ENCODE results near the gene ADCY4.

The ADCY4 gene

GRCh38 chr14:24298892-24299254 is 36.0 kb downstream of the ADCY4 start:
- DNase-seq (ENCODE audit: low read depth in 2 of 2) = no peak

- DNase-seq (ENCODE audit: low read depth in 2 of 2) = no peak
Observed at GRCh38 chr14:24297190-24297964, 37.5 kb downstream of the ADCY4 start.

- DNase-seq (ENCODE audit: low read depth in 2 of 2) = peak; percentile 33 to 49
Observed at GRCh38 chr14:24296341-24297157, 38.3 kb downstream of the ADCY4 start.

GRCh38 chr14:24293525-24293924 is 41.3 kb downstream of the ADCY4 start:
- no peak for DNase-seq (ENCODE audit: low read depth in 2 of 2)

- DNase-seq (ENCODE audit: low read depth in 2 of 2) = no peak
Observed at GRCh38 chr14:24292118-24292807, 42.6 kb downstream of the ADCY4 start.

GRCh38 chr14:24291446-24292117 is 43.3 kb downstream of the ADCY4 start:
- no peak for DNase-seq (ENCODE audit: low read depth in 2 of 2)

- DNase-seq (ENCODE audit: low read depth in 2 of 2) = no peak
Observed at GRCh38 chr14:24290746-24291145, 44.1 kb downstream of the ADCY4 start.

- DNase-seq (ENCODE audit: low read depth in 2 of 2) = no peak
Observed at GRCh38 chr14:24289649-24290280, 45.1 kb downstream of the ADCY4 start.

- no peak for DNase-seq (ENCODE audit: low read depth in 2 of 2)
Observed at GRCh38 chr14:24286996-24287395, 47.9 kb downstream of the ADCY4 start.

- DNase-seq (ENCODE audit: low read depth in 2 of 2) = no peak
Observed at GRCh38 chr14:24285351-24285750, 49.5 kb downstream of the ADCY4 start.

GRCh38 chr14:24284501-24285035 is 50.3 kb downstream of the ADCY4 start:
- DNase-seq (ENCODE audit: low read depth in 2 of 2) = no peak

- no peak for DNase-seq (ENCODE audit: low read depth in 2 of 2)
Observed at GRCh38 chr14:24283796-24284460, 50.9 kb downstream of the ADCY4 start.

- no peak for DNase-seq (ENCODE audit: low read depth in 2 of 2)
Observed at GRCh38 chr14:24282736-24283135, 52.1 kb downstream of the ADCY4 start.

- no peak for DNase-seq (ENCODE audit: low read depth in 2 of 2)
Observed at GRCh38 chr14:24281636-24282035, 53.2 kb downstream of the ADCY4 start.

- no peak for DNase-seq (ENCODE audit: low read depth in 2 of 2)
Observed at GRCh38 chr14:24280797-24281460, 53.9 kb downstream of the ADCY4 start.

- DNase-seq (ENCODE audit: low read depth in 2 of 2) = no peak
Observed at GRCh38 chr14:24279301-24280186, 55.3 kb downstream of the ADCY4 start.

- no peak for DNase-seq (ENCODE audit: low read depth in 2 of 2)
Observed at GRCh38 chr14:24278424-24278823, 56.4 kb downstream of the ADCY4 start.

GRCh38 chr14:24277606-24278321 is 57.1 kb downstream of the ADCY4 start:
- DNase-seq (ENCODE audit: low read depth in 2 of 2) = no peak

Data from stimulated activated CD8-positive, alpha-beta memory T cell treated with anti-CD3 and anti-CD28 coated beads, Interleukin-2, amount 100 ng/mL, for 1 hour (primary cell).